Testis (tissue), 2 donors: ENCODE results near the gene TRIM27.

Experiments
- CTCF ChIP-seq, 3 experiments: fragments of 450-650 bp in 2 of 3; fragments of 200-600 bp in 1 of 3; sonication (generic) in 1 of 3; IDR thresholded peaks; one replicate each; pipeline ENCODE4 v1.5.1; 2016 to 2019; ENCODE audit warnings: antibody characterized with exemption in 3 of 3, mild to moderate bottlenecking in 2 of 3, moderate library complexity in 1 of 3
- POLR2A ChIP-seq: fragments of 450-650 bp; IDR thresholded peaks from one replicate; pipeline ENCODE4 v1.6.1; 2017; ENCODE audit warnings: antibody characterized with exemption, mild to moderate bottlenecking, moderate library complexity

GRCh38 chr6:28856620-28857005 lies 67.2 kb downstream of the TRIM27 start:
- TF ChIP-seq POLR2A (no peak), CTCF (IDR thresholded peaks at IDR 0.05) (no peak)
